GM23338 (cell line): Measurements from ENCODE around the gene PHAF1. TPM values are rescaled to one million over a fixed set of nuclear protein-coding genes. Genes with fewer than 3 reads are reported as not detected.

Experiments
- ATAC-seq: fragments of 200-7000 bp; cut with Tn5 transposase; 3 replicates; pipeline ENCODE4 v1.9.1; 2020
- DNase-seq: peaks from one replicate; pipeline ENCODE4 v3.0.0-alpha.2; 2015; ENCODE audit warnings: low spot score
- H2AFZ ChIP-seq: fragments of 200-600 bp; sonication (generic); 2 replicates; pipeline ENCODE4 v1.8.0; 2016; ENCODE audit warnings: antibody characterized with exemption, mild to moderate bottlenecking, moderate library complexity
- H3F3A ChIP-seq: fragments of 200-600 bp; sonication (generic); replicated peaks from 2 replicates; pipeline ENCODE4 v1.8.0; 2017; ENCODE audit warnings: antibody characterized with exemption, mixed run types, low read depth
- H3K27ac ChIP-seq: fragments of 200-600 bp; sonication (generic); 2 replicates; pipeline ENCODE4 v1.6.1; 2016; ENCODE audit warnings: low read depth
- H3K27me3 ChIP-seq: fragments of 200-600 bp; sonication (generic); 2 replicates; pipeline ENCODE4 v1.8.0; 2016; ENCODE audit warnings: mild to moderate bottlenecking, mixed run types, moderate library complexity; ENCODE audit not compliant: insufficient read depth
- H3K36me3 ChIP-seq: fragments of 200-600 bp; sonication (generic); 2 replicates; pipeline ENCODE4 v1.8.0; 2016; ENCODE audit warnings: mild to moderate bottlenecking; ENCODE audit not compliant: insufficient read depth
- H3K4me1 ChIP-seq: fragments of 200-600 bp; sonication (generic); 2 replicates; pipeline ENCODE4 v1.8.0; 2016; ENCODE audit warnings: mild to moderate bottlenecking, moderate library complexity; ENCODE audit not compliant: insufficient read depth
- H3K4me2 ChIP-seq: fragments of 200-600 bp; sonication (generic); 2 replicates; pipeline ENCODE4 v1.7.1; 2017; ENCODE audit warnings: mixed run types
- H3K4me3 ChIP-seq: fragments of 200-600 bp; sonication (generic); 2 replicates; pipeline ENCODE4 v1.6.1; 2016; ENCODE audit warnings: mixed run types
- H3K79me2 ChIP-seq: fragments of 200-600 bp; sonication (generic); replicated peaks from 2 replicates; pipeline ENCODE4 v1.8.0; 2017; ENCODE audit warnings: mild to moderate bottlenecking; ENCODE audit not compliant: insufficient read depth
- H3K9me2 ChIP-seq: fragments of 200-600 bp; sonication (generic); 2 replicates; pipeline ENCODE4 v1.8.0; 2017; ENCODE audit not compliant: insufficient read depth
- H4K20me1 ChIP-seq: fragments of 200-600 bp; sonication (generic); replicated peaks from 2 replicates; pipeline ENCODE4 v1.8.0; 2017; ENCODE audit warnings: mild to moderate bottlenecking; ENCODE audit not compliant: insufficient read depth
- H3K27ac Mint-ChIP-seq: 2 replicates; pipeline ENCODE4 v1.8.0; 2020; ENCODE audit warnings: inconsistent platforms, mild to moderate bottlenecking, moderate library complexity, mixed read lengths
- H3K27me3 Mint-ChIP-seq: 3 replicates; pipeline ENCODE4 v1.8.0; 2022; ENCODE audit warnings: low read depth, mild to moderate bottlenecking, moderate library complexity, mixed read lengths, inconsistent platforms; ENCODE audit not compliant: insufficient read depth, poor library complexity
- H3K36me3 Mint-ChIP-seq: 3 replicates; pipeline ENCODE4 v1.8.0; 2021; ENCODE audit warnings: low read depth, mild to moderate bottlenecking, inconsistent platforms, moderate library complexity, mixed read lengths
- H3K4me1 Mint-ChIP-seq: 3 replicates; pipeline ENCODE4 v1.8.0; 2020; ENCODE audit warnings: mild to moderate bottlenecking, inconsistent platforms, mixed read lengths
- H3K4me3 Mint-ChIP-seq: 3 replicates; pipeline ENCODE4 v1.8.0; 2021; ENCODE audit warnings: moderate library complexity, mild to moderate bottlenecking, inconsistent platforms, mixed read lengths
- H3K9me3 Mint-ChIP-seq: 3 replicates; pipeline ENCODE4 v1.8.0; 2020; ENCODE audit warnings: moderate library complexity, mild to moderate bottlenecking, inconsistent platforms, mixed read lengths
- JUNB ChIP-seq: IDR thresholded peaks from one replicate; pipeline ENCODE4 v1.6.1; 2016; ENCODE audit warnings: antibody characterized with exemption; ENCODE audit not compliant: unreplicated experiment
- ZNF331 ChIP-seq: fragments of 250-450 bp; sonication (Bioruptor Pico); IDR thresholded peaks from 2 replicates; pipeline ENCODE4 v1.5.0; 2020; ENCODE audit warnings: low read depth, mild to moderate bottlenecking, moderate library complexity
- polyA plus RNA-seq: library from polyadenylated mRNA; unstranded; fragments of >200 nt; fragmentation: Nextera tagmentation; extraction: Ambion mirVana; gene quantifications from 2 replicates; pipeline ENCODE4 v1.2.1, GENCODE V29; 2016
- total RNA-seq: library from RNA; depleted of rRNA; stranded (reverse); fragments of >200 nt; shearing (Covaris generic); gene quantifications from 2 replicates; pipeline ENCODE4 v1.2.3, GENCODE V29; 2014
- TF ChIP-seq, protein P1 (sequence below): fragments of 250-450 bp; sonication (Bioruptor Pico); IDR thresholded peaks from 2 replicates; pipeline ENCODE4 v1.5.0; 2020; ENCODE audit warnings: mild to moderate bottlenecking, moderate library complexity
- TF ChIP-seq, protein P2 (sequence below): IDR thresholded peaks from one replicate; pipeline ENCODE4 v1.6.1; 2018; ENCODE audit warnings: antibody characterized with exemption; ENCODE audit not compliant: unreplicated experiment

Gene PHAF1
- total and polyA plus RNA-seq, 2 experiments from 2014 or later = 14.7 to 35.9 TPM

- TF ChIP-seq, protein P1, sequence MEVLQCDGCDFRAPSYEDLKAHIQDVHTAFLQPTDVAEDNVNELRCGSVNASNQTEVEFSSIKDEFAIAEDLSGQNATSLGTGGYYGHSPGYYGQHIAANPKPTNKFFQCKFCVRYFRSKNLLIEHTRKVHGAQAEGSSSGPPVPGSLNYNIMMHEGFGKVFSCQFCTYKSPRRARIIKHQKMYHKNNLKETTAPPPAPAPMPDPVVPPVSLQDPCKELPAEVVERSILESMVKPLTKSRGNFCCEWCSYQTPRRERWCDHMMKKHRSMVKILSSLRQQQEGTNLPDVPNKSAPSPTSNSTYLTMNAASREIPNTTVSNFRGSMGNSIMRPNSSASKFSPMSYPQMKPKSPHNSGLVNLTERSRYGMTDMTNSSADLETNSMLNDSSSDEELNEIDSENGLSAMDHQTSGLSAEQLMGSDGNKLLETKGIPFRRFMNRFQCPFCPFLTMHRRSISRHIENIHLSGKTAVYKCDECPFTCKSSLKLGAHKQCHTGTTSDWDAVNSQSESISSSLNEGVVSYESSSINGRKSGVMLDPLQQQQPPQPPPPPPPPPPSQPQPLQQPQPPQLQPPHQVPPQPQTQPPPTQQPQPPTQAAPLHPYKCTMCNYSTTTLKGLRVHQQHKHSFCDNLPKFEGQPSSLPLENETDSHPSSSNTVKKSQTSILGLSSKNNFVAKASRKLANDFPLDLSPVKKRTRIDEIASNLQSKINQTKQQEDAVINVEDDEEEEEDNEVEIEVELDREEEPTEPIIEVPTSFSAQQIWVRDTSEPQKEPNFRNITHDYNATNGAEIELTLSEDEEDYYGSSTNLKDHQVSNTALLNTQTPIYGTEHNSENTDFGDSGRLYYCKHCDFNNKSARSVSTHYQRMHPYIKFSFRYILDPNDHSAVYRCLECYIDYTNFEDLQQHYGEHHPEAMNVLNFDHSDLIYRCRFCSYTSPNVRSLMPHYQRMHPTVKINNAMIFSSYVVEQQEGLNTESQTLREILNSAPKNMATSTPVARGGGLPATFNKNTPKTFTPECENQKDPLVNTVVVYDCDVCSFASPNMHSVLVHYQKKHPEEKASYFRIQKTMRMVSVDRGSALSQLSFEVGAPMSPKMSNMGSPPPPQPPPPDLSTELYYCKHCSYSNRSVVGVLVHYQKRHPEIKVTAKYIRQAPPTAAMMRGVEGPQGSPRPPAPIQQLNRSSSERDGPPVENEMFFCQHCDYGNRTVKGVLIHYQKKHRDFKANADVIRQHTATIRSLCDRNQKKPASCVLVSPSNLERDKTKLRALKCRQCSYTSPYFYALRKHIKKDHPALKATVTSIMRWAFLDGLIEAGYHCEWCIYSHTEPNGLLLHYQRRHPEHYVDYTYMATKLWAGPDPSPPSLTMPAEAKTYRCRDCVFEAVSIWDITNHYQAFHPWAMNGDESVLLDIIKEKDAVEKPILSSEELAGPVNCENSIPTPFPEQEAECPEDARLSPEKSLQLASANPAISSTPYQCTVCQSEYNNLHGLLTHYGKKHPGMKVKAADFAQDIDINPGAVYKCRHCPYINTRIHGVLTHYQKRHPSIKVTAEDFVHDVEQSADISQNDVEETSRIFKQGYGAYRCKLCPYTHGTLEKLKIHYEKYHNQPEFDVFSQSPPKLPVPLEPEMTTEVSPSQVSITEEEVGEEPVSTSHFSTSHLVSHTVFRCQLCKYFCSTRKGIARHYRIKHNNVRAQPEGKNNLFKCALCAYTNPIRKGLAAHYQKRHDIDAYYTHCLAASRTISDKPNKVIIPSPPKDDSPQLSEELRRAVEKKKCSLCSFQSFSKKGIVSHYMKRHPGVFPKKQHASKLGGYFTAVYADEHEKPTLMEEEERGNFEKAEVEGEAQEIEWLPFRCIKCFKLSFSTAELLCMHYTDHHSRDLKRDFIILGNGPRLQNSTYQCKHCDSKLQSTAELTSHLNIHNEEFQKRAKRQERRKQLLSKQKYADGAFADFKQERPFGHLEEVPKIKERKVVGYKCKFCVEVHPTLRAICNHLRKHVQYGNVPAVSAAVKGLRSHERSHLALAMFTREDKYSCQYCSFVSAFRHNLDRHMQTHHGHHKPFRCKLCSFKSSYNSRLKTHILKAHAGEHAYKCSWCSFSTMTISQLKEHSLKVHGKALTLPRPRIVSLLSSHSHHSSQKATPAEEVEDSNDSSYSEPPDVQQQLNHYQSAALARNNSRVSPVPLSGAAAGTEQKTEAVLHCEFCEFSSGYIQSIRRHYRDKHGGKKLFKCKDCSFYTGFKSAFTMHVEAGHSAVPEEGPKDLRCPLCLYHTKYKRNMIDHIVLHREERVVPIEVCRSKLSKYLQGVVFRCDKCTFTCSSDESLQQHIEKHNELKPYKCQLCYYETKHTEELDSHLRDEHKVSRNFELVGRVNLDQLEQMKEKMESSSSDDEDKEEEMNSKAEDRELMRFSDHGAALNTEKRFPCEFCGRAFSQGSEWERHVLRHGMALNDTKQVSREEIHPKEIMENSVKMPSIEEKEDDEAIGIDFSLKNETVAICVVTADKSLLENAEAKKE = no peak
- no peak for TF ChIP-seq JUNB
These were observed 81.0 kb downstream of the PHAF1 start (continued) for GRCh38 chr16:67190448-67191399.

GRCh38 chr16:67191411-67191994 lies 81.8 kb downstream of the PHAF1 start:
- peaks cover 21% of the 10 kb centered on the region for H3K79me2 ChIP-seq
- H2AFZ ChIP-seq = peak overlapping the region; percentile 96
- 0 out of 2 replicates have a peak, but pooled peaks cover 9% of the 10 kb centered on the region for H3F3A ChIP-seq
- peaks cover 16% of the 10 kb centered on the region; the same call in 1 of the 2 replicates for H3K36me3 ChIP-seq
- H3K36me3 Mint-ChIP-seq = peaks cover 33% of the 10 kb centered on the region
- H3K4me1 Mint-ChIP-seq = peaks cover 24% of the 10 kb centered on the region
- H3K4me3 ChIP-seq = peak overlapping the region; percentile 97
- H3K4me3 Mint-ChIP-seq = peak overlapping the region; percentile 93
- H3K27ac ChIP-seq = no peak overlapping the region
- H3K27ac Mint-ChIP-seq = no peak overlapping the region
- ATAC-seq (no peak), DNase-seq (no peak)
- peak overlapping the region; percentile 62 for H3K4me2 ChIP-seq
- peaks cover 11% of the 10 kb centered on the region for H3K27me3 Mint-ChIP-seq
- H3K9me3 Mint-ChIP-seq = no peaks in the 10 kb centered on the region
- H3K9me2 ChIP-seq = no peaks in the 10 kb centered on the region
- peaks cover 7% of the 10 kb centered on the region; the same call in 1 of the 2 replicates for H3K4me1 ChIP-seq
- peaks cover 18% of the 10 kb centered on the region for H4K20me1 ChIP-seq
- peaks cover 3% of the 10 kb centered on the region; the same call in 1 of the 2 replicates for H3K27me3 ChIP-seq
- TF ChIP-seq, protein P2, sequence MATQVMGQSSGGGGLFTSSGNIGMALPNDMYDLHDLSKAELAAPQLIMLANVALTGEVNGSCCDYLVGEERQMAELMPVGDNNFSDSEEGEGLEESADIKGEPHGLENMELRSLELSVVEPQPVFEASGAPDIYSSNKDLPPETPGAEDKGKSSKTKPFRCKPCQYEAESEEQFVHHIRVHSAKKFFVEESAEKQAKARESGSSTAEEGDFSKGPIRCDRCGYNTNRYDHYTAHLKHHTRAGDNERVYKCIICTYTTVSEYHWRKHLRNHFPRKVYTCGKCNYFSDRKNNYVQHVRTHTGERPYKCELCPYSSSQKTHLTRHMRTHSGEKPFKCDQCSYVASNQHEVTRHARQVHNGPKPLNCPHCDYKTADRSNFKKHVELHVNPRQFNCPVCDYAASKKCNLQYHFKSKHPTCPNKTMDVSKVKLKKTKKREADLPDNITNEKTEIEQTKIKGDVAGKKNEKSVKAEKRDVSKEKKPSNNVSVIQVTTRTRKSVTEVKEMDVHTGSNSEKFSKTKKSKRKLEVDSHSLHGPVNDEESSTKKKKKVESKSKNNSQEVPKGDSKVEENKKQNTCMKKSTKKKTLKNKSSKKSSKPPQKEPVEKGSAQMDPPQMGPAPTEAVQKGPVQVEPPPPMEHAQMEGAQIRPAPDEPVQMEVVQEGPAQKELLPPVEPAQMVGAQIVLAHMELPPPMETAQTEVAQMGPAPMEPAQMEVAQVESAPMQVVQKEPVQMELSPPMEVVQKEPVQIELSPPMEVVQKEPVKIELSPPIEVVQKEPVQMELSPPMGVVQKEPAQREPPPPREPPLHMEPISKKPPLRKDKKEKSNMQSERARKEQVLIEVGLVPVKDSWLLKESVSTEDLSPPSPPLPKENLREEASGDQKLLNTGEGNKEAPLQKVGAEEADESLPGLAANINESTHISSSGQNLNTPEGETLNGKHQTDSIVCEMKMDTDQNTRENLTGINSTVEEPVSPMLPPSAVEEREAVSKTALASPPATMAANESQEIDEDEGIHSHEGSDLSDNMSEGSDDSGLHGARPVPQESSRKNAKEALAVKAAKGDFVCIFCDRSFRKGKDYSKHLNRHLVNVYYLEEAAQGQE = no peak
- TF ChIP-seq ZNF331 (CRISPR knock-in tag) = no peak
